ENCODE data around the gene ACTN3. TPM values are rescaled to one million over a fixed set of nuclear protein-coding genes. Genes with fewer than 3 reads are reported as not detected.

ACTN3 gene
- total RNA-seq, 1 experiment from 2014 or later = 18.5 TPM

DNA sequence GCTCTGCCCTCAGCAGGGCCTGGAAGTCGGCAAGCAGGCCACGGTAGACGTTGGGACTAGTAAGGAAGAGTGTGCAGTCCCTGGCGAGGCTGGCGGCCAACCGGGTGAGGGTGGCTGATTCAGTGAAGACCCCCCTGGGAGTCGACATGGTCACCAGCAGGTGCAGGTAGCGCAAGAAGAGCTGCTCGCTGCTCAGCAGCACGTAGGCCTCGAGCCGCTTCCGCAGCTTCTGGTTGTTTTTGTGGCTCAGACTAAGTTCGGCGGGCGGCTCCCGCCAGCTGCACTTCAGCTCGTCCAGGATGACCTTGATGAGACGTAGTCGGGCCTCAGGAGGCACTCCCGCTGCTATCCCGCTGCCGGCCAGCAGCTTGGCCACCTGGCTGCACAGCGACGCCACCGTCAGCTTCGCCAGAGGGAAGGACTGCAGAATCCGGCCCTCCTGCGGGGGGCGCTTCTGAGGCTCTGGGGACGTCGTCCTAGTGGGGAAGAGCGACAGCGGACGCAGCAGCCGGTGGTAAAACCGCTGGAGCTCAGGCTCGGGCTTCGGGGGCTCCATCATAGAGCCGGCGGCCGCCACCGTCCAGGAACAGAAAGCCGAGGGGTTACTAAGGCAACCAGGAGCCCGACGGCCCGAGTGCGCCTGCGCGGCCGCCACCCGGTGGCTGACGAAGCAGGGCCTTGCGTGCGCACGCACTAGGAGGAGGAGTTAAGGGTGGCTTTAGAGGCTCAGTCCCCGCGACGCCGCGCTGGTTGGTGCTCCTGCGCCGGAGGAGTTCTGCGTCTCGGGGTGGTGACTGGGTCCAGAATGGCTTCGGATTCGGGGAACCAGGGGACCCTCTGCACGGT, 46.0 kb downstream of the ACTN3 start, which contains the start of the genes CCDC87 and CCS (continued):
- TF ChIP-seq, protein P1, sequence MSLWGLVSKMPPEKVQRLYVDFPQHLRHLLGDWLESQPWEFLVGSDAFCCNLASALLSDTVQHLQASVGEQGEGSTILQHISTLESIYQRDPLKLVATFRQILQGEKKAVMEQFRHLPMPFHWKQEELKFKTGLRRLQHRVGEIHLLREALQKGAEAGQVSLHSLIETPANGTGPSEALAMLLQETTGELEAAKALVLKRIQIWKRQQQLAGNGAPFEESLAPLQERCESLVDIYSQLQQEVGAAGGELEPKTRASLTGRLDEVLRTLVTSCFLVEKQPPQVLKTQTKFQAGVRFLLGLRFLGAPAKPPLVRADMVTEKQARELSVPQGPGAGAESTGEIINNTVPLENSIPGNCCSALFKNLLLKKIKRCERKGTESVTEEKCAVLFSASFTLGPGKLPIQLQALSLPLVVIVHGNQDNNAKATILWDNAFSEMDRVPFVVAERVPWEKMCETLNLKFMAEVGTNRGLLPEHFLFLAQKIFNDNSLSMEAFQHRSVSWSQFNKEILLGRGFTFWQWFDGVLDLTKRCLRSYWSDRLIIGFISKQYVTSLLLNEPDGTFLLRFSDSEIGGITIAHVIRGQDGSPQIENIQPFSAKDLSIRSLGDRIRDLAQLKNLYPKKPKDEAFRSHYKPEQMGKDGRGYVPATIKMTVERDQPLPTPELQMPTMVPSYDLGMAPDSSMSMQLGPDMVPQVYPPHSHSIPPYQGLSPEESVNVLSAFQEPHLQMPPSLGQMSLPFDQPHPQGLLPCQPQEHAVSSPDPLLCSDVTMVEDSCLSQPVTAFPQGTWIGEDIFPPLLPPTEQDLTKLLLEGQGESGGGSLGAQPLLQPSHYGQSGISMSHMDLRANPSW (CRISPR knock-in tag; conservative IDR thresholded peaks at IDR 0.05; ENCODE audit: low read depth) = no peak
- TF ChIP-seq FOXP1 (CRISPR knock-in tag; IDR thresholded peaks at IDR 0.05; ENCODE audit: borderline replicate concordance) (peak; percentile 86; the same call in 1 of the 2 replicates), ATF1 (CRISPR knock-in tag; IDR thresholded peaks at IDR 0.05) (no peak), CREM (CRISPR knock-in tag; IDR thresholded peaks at IDR 0.05) (peak; percentile 79), NR2C2 (CRISPR knock-in tag; IDR thresholded peaks at IDR 0.05) (no peak), GRHL2 (CRISPR knock-in tag; IDR thresholded peaks at IDR 0.05; ENCODE audit: insufficient replicate concordance, severe bottlenecking) (no peak), CBFB (CRISPR knock-in tag; IDR thresholded peaks at IDR 0.05; ENCODE audit: low read depth) (peak; percentile 54; the same call in 1 of the 2 replicates), ZBTB21 (CRISPR knock-in tag; IDR thresholded peaks at IDR 0.05; ENCODE audit: borderline replicate concordance) (peak; percentile 85; the same call in 1 of the 2 replicates), CREB1 (CRISPR knock-in tag; IDR thresholded peaks at IDR 0.05) (peak; percentile 36), ZNF138 (CRISPR knock-in tag; conservative IDR thresholded peaks at IDR 0.05) (no peak; the same call in 1 of the 2 replicates), SP1 (CRISPR knock-in tag; conservative IDR thresholded peaks at IDR 0.05) (peak; percentile 58), ZNF416 (CRISPR knock-in tag; IDR thresholded peaks at IDR 0.05) (no peak), RORB (CRISPR knock-in tag; IDR thresholded peaks at IDR 0.05) (no peak), ESRRA (CRISPR knock-in tag; IDR thresholded peaks at IDR 0.05; ENCODE audit: borderline replicate concordance) (no peak; the same call in 1 of the 2 replicates), NR3C1 (CRISPR knock-in tag; conservative IDR thresholded peaks at IDR 0.05; ENCODE audit: low read depth) (no peak), PRRX2 (CRISPR knock-in tag; IDR thresholded peaks at IDR 0.05) (no peak), ETV6 (CRISPR knock-in tag; IDR thresholded peaks at IDR 0.05) (peak; percentile 88), KAT7 (CRISPR knock-in tag; IDR thresholded peaks at IDR 0.05; ENCODE audit: borderline replicate concordance) (no peak), JAZF1 (CRISPR knock-in tag; IDR thresholded peaks at IDR 0.05) (no peak)
- TF ChIP-seq, protein P2, sequence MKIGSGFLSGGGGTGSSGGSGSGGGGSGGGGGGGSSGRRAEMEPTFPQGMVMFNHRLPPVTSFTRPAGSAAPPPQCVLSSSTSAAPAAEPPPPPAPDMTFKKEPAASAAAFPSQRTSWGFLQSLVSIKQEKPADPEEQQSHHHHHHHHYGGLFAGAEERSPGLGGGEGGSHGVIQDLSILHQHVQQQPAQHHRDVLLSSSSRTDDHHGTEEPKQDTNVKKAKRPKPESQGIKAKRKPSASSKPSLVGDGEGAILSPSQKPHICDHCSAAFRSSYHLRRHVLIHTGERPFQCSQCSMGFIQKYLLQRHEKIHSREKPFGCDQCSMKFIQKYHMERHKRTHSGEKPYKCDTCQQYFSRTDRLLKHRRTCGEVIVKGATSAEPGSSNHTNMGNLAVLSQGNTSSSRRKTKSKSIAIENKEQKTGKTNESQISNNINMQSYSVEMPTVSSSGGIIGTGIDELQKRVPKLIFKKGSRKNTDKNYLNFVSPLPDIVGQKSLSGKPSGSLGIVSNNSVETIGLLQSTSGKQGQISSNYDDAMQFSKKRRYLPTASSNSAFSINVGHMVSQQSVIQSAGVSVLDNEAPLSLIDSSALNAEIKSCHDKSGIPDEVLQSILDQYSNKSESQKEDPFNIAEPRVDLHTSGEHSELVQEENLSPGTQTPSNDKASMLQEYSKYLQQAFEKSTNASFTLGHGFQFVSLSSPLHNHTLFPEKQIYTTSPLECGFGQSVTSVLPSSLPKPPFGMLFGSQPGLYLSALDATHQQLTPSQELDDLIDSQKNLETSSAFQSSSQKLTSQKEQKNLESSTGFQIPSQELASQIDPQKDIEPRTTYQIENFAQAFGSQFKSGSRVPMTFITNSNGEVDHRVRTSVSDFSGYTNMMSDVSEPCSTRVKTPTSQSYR (CRISPR knock-in tag; IDR thresholded peaks at IDR 0.05) = no peak; the same call in 1 of the 2 replicates
- TF ChIP-seq, protein P3, sequence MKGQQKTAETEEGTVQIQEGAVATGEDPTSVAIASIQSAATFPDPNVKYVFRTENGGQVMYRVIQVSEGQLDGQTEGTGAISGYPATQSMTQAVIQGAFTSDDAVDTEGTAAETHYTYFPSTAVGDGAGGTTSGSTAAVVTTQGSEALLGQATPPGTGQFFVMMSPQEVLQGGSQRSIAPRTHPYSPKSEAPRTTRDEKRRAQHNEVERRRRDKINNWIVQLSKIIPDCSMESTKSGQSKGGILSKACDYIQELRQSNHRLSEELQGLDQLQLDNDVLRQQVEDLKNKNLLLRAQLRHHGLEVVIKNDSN (CRISPR knock-in tag; IDR thresholded peaks at IDR 0.05) = peak; percentile 76
- TF ChIP-seq, protein P4, sequence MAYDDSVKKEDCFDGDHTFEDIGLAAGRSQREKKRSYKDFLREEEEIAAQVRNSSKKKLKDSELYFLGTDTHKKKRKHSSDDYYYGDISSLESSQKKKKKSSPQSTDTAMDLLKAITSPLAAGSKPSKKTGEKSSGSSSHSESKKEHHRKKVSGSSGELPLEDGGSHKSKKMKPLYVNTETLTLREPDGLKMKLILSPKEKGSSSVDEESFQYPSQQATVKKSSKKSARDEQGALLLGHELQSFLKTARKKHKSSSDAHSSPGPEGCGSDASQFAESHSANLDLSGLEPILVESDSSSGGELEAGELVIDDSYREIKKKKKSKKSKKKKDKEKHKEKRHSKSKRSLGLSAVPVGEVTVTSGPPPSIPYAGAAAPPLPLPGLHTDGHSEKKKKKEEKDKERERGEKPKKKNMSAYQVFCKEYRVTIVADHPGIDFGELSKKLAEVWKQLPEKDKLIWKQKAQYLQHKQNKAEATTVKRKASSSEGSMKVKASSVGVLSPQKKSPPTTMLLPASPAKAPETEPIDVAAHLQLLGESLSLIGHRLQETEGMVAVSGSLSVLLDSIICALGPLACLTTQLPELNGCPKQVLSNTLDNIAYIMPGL (CRISPR knock-in tag; IDR thresholded peaks at IDR 0.05) = peak; percentile 91
- TF ChIP-seq, protein P5, sequence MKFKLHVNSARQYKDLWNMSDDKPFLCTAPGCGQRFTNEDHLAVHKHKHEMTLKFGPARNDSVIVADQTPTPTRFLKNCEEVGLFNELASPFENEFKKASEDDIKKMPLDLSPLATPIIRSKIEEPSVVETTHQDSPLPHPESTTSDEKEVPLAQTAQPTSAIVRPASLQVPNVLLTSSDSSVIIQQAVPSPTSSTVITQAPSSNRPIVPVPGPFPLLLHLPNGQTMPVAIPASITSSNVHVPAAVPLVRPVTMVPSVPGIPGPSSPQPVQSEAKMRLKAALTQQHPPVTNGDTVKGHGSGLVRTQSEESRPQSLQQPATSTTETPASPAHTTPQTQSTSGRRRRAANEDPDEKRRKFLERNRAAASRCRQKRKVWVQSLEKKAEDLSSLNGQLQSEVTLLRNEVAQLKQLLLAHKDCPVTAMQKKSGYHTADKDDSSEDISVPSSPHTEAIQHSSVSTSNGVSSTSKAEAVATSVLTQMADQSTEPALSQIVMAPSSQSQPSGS (CRISPR knock-in tag; IDR thresholded peaks at IDR 0.05; ENCODE audit: borderline replicate concordance, low read depth) = no peak
- TF ChIP-seq, protein P6, sequence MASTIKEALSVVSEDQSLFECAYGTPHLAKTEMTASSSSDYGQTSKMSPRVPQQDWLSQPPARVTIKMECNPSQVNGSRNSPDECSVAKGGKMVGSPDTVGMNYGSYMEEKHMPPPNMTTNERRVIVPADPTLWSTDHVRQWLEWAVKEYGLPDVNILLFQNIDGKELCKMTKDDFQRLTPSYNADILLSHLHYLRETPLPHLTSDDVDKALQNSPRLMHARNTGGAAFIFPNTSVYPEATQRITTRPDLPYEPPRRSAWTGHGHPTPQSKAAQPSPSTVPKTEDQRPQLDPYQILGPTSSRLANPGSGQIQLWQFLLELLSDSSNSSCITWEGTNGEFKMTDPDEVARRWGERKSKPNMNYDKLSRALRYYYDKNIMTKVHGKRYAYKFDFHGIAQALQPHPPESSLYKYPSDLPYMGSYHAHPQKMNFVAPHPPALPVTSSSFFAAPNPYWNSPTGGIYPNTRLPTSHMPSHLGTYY (CRISPR knock-in tag; IDR thresholded peaks at IDR 0.05) = no peak
- TF ChIP-seq, protein P7, sequence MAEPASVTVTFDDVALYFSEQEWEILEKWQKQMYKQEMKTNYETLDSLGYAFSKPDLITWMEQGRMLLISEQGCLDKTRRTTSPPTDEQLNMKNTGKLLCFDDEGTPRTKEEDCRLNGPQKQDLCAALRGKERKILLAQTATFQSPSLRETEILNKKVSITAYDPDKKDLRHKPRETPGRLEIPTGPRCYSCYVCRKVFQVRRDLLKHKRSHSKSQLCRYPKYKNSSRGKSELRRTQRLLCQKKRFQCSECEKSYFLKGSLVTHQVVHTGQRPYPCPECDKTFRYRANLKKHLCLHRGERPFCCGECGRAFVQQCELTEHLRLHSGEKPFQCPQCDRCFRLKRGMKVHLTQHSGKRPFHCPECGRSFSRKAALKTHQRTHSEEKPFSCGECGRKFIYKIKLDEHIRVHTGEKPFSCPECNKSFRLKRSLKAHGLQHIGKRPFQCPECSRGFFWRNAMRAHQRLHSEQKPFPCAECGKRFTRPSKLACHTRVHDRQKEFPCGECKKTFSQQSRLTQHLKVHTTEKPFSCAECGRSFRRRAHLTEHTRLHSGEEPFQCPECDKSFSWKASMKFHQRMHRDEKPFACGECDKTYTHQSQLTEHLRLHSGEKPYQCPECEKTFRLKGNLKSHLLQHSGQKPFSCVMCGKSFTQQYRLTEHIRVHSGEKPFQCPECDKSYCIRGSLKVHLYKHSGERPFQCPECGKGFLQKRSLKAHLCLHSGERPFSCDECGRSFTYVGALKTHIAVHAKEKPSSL (CRISPR knock-in tag; conservative IDR thresholded peaks at IDR 0.05) = no peak
